ENCODE results near the gene DDI2. TPM values are rescaled to one million over a fixed set of nuclear protein-coding genes. Genes with fewer than 3 reads are reported as not detected.

Gene DDI2
- 22.5 TPM for total RNA-seq
- long read RNA-seq, partial matches to known transcripts, result 1 of 3 reads
- long read RNA-seq, other reads (novel, unspliced or antisense), result 2 of 3 reads

DNA sequence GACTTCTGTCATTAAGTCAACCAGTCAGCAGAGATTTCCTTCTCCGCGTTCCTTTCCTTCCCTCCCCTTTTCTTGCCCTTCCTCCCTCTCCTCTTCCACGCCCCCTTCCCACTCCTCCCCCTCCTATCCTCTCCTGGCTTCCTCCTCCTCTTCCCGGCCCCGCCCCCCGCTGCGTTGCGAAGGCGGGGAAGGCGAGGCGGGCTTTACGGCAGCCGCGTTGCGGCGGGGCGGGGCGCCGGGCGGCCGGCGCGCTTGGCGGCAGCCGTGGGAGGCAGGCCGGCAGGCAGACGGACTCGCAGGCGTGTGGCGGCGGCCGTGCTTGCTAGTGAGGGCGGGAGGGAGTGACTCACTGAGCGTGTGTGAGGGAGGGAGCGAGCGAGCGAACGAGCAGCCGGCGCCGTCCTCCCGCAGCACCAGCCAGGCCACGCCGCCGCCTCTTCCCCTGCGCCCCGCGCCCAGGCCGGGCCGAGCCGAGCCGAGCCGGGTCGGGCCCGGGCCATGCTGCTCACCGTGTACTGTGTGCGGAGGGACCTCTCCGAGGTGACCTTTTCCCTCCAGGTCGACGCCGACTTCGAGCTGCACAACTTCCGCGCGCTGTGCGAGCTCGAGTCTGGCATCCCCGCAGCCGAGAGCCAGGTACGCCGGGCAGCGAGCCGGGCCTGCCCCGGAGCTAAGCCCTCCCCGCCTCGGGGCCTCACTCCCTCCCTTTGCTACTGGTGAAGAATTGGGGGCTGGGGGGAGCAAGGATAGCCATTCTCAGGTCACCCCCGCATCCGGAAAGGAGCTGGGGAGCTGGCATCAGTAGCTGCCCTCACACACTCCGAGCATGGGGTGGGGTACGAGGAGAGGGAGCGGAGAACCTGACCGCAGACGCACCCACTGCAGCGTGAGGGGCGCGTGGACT, at the start of gene DDI2:
Gene DDI2 (plus strand): TSS at position 286 of the 904 bp plus-strand sequence. CDS start 213 bp downstream, at position 499.
- Histone ChIP-seq H3K4me1 (peaks cover 60% of the 10 kb centered on the region), H3K36me3 (no peaks in the 10 kb centered on the region), H3K27me3 (ENCODE audit: low read depth) (no peaks in the 10 kb centered on the region), H3K4me3 (peak within 1 kb of the TSS; percentile 98), H3K27ac (replicated peaks) (peak within 1 kb of the TSS; percentile 97), H3K9me3 (replicated peaks) (no peaks in the 10 kb centered on the region)
- intact Hi-C loops (cut with micrococcal nuclease), result no loop called here
- TF ChIP-seq CTCF (IDR thresholded peaks at IDR 0.05; ENCODE audit: borderline replicate concordance), result no peak
- peak; percentile 97 for DNase-seq

- Histone ChIP-seq H3K4me1 (no peaks in the 10 kb centered on the region), H3K27ac (replicated peaks) (no peak overlapping the region), H3K36me3 (peaks cover 77% of the 10 kb centered on the region), H3K9me3 (replicated peaks) (no peaks in the 10 kb centered on the region), H3K4me3 (no peak overlapping the region), H3K27me3 (ENCODE audit: low read depth) (no peaks in the 10 kb centered on the region)
- no peak for DNase-seq
- intact Hi-C loops (cut with micrococcal nuclease), result no loop called here
- TF ChIP-seq CTCF (IDR thresholded peaks at IDR 0.05; ENCODE audit: borderline replicate concordance), result no peak
Measured at GRCh38 chr1:15568387-15569073, 48.7 kb upstream of the DDI2 start.

- Histone ChIP-seq H3K4me1 (no peaks in the 10 kb centered on the region), H3K9me3 (replicated peaks) (no peaks in the 10 kb centered on the region), H3K4me3 (no peak overlapping the region), H3K27ac (replicated peaks) (no peak overlapping the region), H3K27me3 (ENCODE audit: low read depth) (no peaks in the 10 kb centered on the region), H3K36me3 (peaks cover 53% of the 10 kb centered on the region)
- DNase-seq, result no peak
- intact Hi-C loops (cut with micrococcal nuclease), result no loop called here
- TF ChIP-seq CTCF (IDR thresholded peaks at IDR 0.05; ENCODE audit: borderline replicate concordance), result no peak
Measured at GRCh38 chr1:15570861-15571260, 46.4 kb upstream of the DDI2 start.

DNA sequence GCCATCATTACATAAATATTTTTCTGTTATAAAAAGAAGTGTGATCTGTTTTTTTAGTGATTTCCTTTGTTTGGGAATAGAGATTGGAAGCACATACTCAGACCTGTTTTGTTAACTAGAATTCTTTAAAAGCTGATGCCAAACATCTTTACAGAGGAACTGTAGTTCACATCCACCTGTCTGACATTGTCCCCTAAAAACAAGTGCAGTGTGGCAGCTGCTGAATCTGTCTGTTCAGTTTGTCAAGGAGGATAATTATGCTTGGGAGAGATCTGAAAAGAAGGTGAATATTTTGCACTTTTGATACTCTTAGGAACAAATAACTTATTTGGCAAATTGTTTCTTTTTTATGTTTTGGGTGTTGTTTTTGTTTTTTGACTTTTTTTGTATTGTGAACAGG, 46.0 kb upstream of the DDI2 start:
- no peak for DNase-seq
- Histone ChIP-seq H3K4me1 (no peaks in the 10 kb centered on the region), H3K27ac (replicated peaks) (no peak overlapping the region), H3K4me3 (no peak overlapping the region), H3K9me3 (replicated peaks) (no peaks in the 10 kb centered on the region), H3K27me3 (ENCODE audit: low read depth) (no peaks in the 10 kb centered on the region), H3K36me3 (peaks cover 49% of the 10 kb centered on the region)
- intact Hi-C loops (cut with micrococcal nuclease), result no loop called here
- no peak for TF ChIP-seq CTCF (IDR thresholded peaks at IDR 0.05; ENCODE audit: borderline replicate concordance)

- no peak overlapping the region for H3K4me3 ChIP-seq
- no peaks in the 10 kb centered on the region for H3K27me3 ChIP-seq (ENCODE audit: low read depth)
- H3K36me3 ChIP-seq, result peaks cover 27% of the 10 kb centered on the region
- no peaks in the 10 kb centered on the region for H3K9me3 ChIP-seq (replicated peaks)
- TF ChIP-seq CTCF (IDR thresholded peaks at IDR 0.05; ENCODE audit: borderline replicate concordance), result no peak
- H3K27ac ChIP-seq (replicated peaks), result no peak overlapping the region
- no peaks in the 10 kb centered on the region for H3K4me1 ChIP-seq
- DNase-seq, result no peak
- intact Hi-C loops (cut with micrococcal nuclease), result no loop called here
Measured at GRCh38 chr1:15573477-15573876, 43.8 kb upstream of the DDI2 start.
